Neural crest cell (in vitro differentiated cells): ENCODE measurements around the gene KIAA1217. TPM values are rescaled to one million over a fixed set of nuclear protein-coding genes. Genes with fewer than 3 reads are reported as not detected.

Experiments
- DNase-seq: peaks from one replicate; pipeline ENCODE4 v3.0.0; 2021; ENCODE audit warnings: low read depth, mixed read lengths, low spot score
- H3K27ac Mint-ChIP-seq: one replicate; pipeline ENCODE4 v1.8.0; 2021; ENCODE audit warnings: mild to moderate bottlenecking, mixed read lengths; ENCODE audit not compliant: unreplicated experiment
- H3K27me3 Mint-ChIP-seq: 2 replicates; pipeline ENCODE4 v1.8.0; 2021; ENCODE audit warnings: low read depth, mild to moderate bottlenecking, mixed read lengths
- H3K36me3 Mint-ChIP-seq: 2 replicates; pipeline ENCODE4 v1.8.0; 2021; ENCODE audit warnings: low read depth, mild to moderate bottlenecking, mixed read lengths
- H3K4me1 Mint-ChIP-seq: 2 replicates; pipeline ENCODE4 v1.8.0; 2021; ENCODE audit warnings: mixed read lengths
- H3K4me3 Mint-ChIP-seq: one replicate; pipeline ENCODE4 v1.8.0; 2021; ENCODE audit warnings: mild to moderate bottlenecking, mixed read lengths
- H3K9me3 Mint-ChIP-seq: 2 replicates; pipeline ENCODE4 v1.8.0; 2021; ENCODE audit warnings: mixed read lengths
- CTCF ChIP-seq: fragments of 200-600 bp; sonication (generic); conservative IDR thresholded peaks from 2 replicates; pipeline ENCODE4 v1.5.0; 2021; ENCODE audit warnings: antibody characterized with exemption, mild to moderate bottlenecking
- total RNA-seq: library from RNA; stranded (reverse); gene quantifications from 2 replicates; pipeline ENCODE4 v1.2.1, GENCODE V29; 2021

The KIAA1217 gene
- total RNA-seq, 1 donor from 2014 or later: 10.5 TPM

- peaks cover 22% of the 10 kb centered on the region for H3K4me1 Mint-ChIP-seq
- DNase-seq: no peak
- peaks cover 8% of the 10 kb centered on the region for H3K9me3 Mint-ChIP-seq
- no peak overlapping the region for H3K27ac Mint-ChIP-seq
- H3K36me3 Mint-ChIP-seq: peaks cover 8% of the 10 kb centered on the region
- no peak for TF ChIP-seq CTCF
- H3K4me3 Mint-ChIP-seq: no peak overlapping the region
- no peaks in the 10 kb centered on the region for H3K27me3 Mint-ChIP-seq
Observed at GRCh38 chr10:24305551-24306506, 96.9 kb downstream of the KIAA1217 start.

GRCh38 chr10:24306507-24306875, 97.6 kb downstream of the KIAA1217 start:
- no peak for DNase-seq
- Mint-ChIP-seq H3K4me3 (no peak overlapping the region), H3K4me1 (peaks cover 27% of the 10 kb centered on the region), H3K9me3 (peaks cover 12% of the 10 kb centered on the region), H3K27me3 (no peaks in the 10 kb centered on the region), H3K27ac (no peak overlapping the region), H3K36me3 (peaks cover 8% of the 10 kb centered on the region)
- no peak for TF ChIP-seq CTCF

- Mint-ChIP-seq H3K27ac (no peak overlapping the region), H3K4me3 (no peak overlapping the region), H3K4me1 (peaks cover 33% of the 10 kb centered on the region), H3K27me3 (no peaks in the 10 kb centered on the region), H3K9me3 (peaks cover 12% of the 10 kb centered on the region), H3K36me3 (peaks cover 8% of the 10 kb centered on the region)
- TF ChIP-seq CTCF: no peak
- no peak for DNase-seq
Observed at GRCh38 chr10:24307116-24307515, 98.2 kb downstream of the KIAA1217 start.

- H3K27me3 Mint-ChIP-seq: no peaks in the 10 kb centered on the region
- H3K4me3 Mint-ChIP-seq: no peak overlapping the region
- H3K27ac Mint-ChIP-seq: no peak overlapping the region
- peaks cover 33% of the 10 kb centered on the region for H3K4me1 Mint-ChIP-seq
- no peak for TF ChIP-seq CTCF
- no peak for DNase-seq
- peaks cover 8% of the 10 kb centered on the region for H3K36me3 Mint-ChIP-seq
- H3K9me3 Mint-ChIP-seq: peaks cover 12% of the 10 kb centered on the region
Observed at GRCh38 chr10:24307696-24308485, 99.0 kb downstream of the KIAA1217 start.

- DNase-seq: no peak
- Mint-ChIP-seq H3K9me3 (peaks cover 7% of the 10 kb centered on the region), H3K4me3 (no peak overlapping the region), H3K27ac (no peak overlapping the region), H3K27me3 (no peaks in the 10 kb centered on the region), H3K4me1 (peaks cover 33% of the 10 kb centered on the region), H3K36me3 (peaks cover 4% of the 10 kb centered on the region)
- no peak for TF ChIP-seq CTCF
Observed at GRCh38 chr10:24310104-24310503, 101.2 kb downstream of the KIAA1217 start.
